ENCODE data around the gene MINDY4. TPM values are rescaled to one million over a fixed set of nuclear protein-coding genes. Genes with fewer than 3 reads are reported as not detected.
A peak's percentile ranks its signal among the peaks of the same experiment; 100 is the strongest.

MINDY4 gene
- total RNA-seq, 4 donors from 2014 or later = 8.4 to 31.1 (median 20.2) TPM

GRCh38 chr7:30776971-30777370, 5.8 kb downstream of the MINDY4 start:
- intact Hi-C loops (cut with DNase I) = no loop called here
- no peak for DNase-seq (ENCODE audit: extremely low spot score)
- H3K4me3 ChIP-seq = no peak overlapping the region
- TF ChIP-seq EP300 (IDR thresholded peaks at IDR 0.05) = no peak
- no peak for TF ChIP-seq CTCF (IDR thresholded peaks at IDR 0.05)
- no peak for TF ChIP-seq POLR2A (IDR thresholded peaks at IDR 0.05; ENCODE audit: low read depth)
- TF ChIP-seq POLR2AphosphoS5 (IDR thresholded peaks at IDR 0.05) = no peak
- peak overlapping the region; percentile 79 to 85 (median 82) for H3K27ac ChIP-seq (replicated peaks in 1 of 4)
- WGBS = 30% methylated on average over 4 of the region's 4 CpGs
- peaks cover 2 to 7% (median 3%) of the 10 kb centered on the region in 4 donors for H3K36me3 ChIP-seq
- peaks cover 23 to 72% (median 63%) of the 10 kb centered on the region in 4 donors for H3K4me1 ChIP-seq
- no peaks in the 10 kb centered on the region for H3K27me3 ChIP-seq
- H3K9me3 ChIP-seq = no peaks in the 10 kb centered on the region

- peaks cover 12 to 61% (median 52%) of the 10 kb centered on the region in 4 donors for H3K4me1 ChIP-seq
- WGBS = 70% methylated on average over 14 of the region's 15 CpGs
- H3K27ac ChIP-seq (replicated peaks in 1 of 4) = peak overlapping the region; percentile 79 to 85 (median 82)
- no peak for DNase-seq (ENCODE audit: extremely low spot score)
- H3K4me3 ChIP-seq = no peak overlapping the region
- no peaks in the 10 kb centered on the region for H3K27me3 ChIP-seq
- no peaks in the 10 kb centered on the region for H3K9me3 ChIP-seq
- TF ChIP-seq EP300 (IDR thresholded peaks at IDR 0.05) = no peak
- peak; percentile 55 to 67 for TF ChIP-seq POLR2AphosphoS5 (IDR thresholded peaks at IDR 0.05)
- peaks cover 12 to 18% (median 17%) of the 10 kb centered on the region in 4 donors for H3K36me3 ChIP-seq
- intact Hi-C loops (cut with DNase I) = no loop called here
Measured at GRCh38 chr7:30778255-30779025, 7.2 kb downstream of the MINDY4 start.

- DNase-seq (ENCODE audit: extremely low spot score) = no peak
- Histone ChIP-seq H3K27ac (replicated peaks in 1 of 4) (peak overlapping the region; percentile 79 to 85 (median 82)), H3K4me3 (no peak overlapping the region), H3K27me3 (no peaks in the 10 kb centered on the region), H3K36me3 (peaks cover 17 to 29% (median 23%) of the 10 kb centered on the region in 4 donors), H3K4me1 (peaks cover 12 to 61% (median 52%) of the 10 kb centered on the region in 4 donors), H3K9me3 (no peaks in the 10 kb centered on the region)
- TF ChIP-seq CTCF (IDR thresholded peaks at IDR 0.05) (no peak), POLR2AphosphoS5 (IDR thresholded peaks at IDR 0.05) (no peak), POLR2A (IDR thresholded peaks at IDR 0.05; ENCODE audit: low read depth) (no peak), EP300 (IDR thresholded peaks at IDR 0.05) (no peak)
- 83% methylated on average over 5 of the region's 5 CpGs for WGBS
- intact Hi-C loops (cut with DNase I) = no loop called here
Measured at GRCh38 chr7:30779574-30779973, 8.4 kb downstream of the MINDY4 start.

GRCh38 chr7:30780941-30781340, 9.7 kb downstream of the MINDY4 start:
- TF ChIP-seq POLR2AphosphoS5 (IDR thresholded peaks at IDR 0.05) = no peak
- no peak for TF ChIP-seq POLR2A (IDR thresholded peaks at IDR 0.05; ENCODE audit: low read depth)
- intact Hi-C loops (cut with DNase I) = no loop called here
- no peak for DNase-seq (ENCODE audit: extremely low spot score)
- WGBS = 26% methylated on average over 3 of the region's 4 CpGs
- H3K4me1 ChIP-seq = peaks cover 12 to 57% (median 51%) of the 10 kb centered on the region in 4 donors
- H3K4me3 ChIP-seq = no peak overlapping the region
- no peaks in the 10 kb centered on the region for H3K27me3 ChIP-seq
- peak overlapping the region in 3 of 4 donors; percentile 5 to 80 (median 18) for H3K27ac ChIP-seq (replicated peaks in 1 of 4)
- H3K36me3 ChIP-seq = peaks cover 17 to 43% (median 31%) of the 10 kb centered on the region in 4 donors
- no peaks in the 10 kb centered on the region for H3K9me3 ChIP-seq

- DNase-seq (ENCODE audit: extremely low spot score) = no peak
- intact Hi-C loops (cut with DNase I) = no loop called here
- no peak overlapping the region for H3K4me3 ChIP-seq
- H3K36me3 ChIP-seq = peaks cover 17 to 59% (median 43%) of the 10 kb centered on the region in 4 donors
- H3K27ac ChIP-seq (replicated peaks in 1 of 4) = no peak overlapping the region
- no peaks in the 10 kb centered on the region for H3K9me3 ChIP-seq
- H3K4me1 ChIP-seq = peaks cover 12 to 50% (median 36%) of the 10 kb centered on the region in 4 donors
- no peaks in the 10 kb centered on the region for H3K27me3 ChIP-seq
- TF ChIP-seq POLR2A (IDR thresholded peaks at IDR 0.05; ENCODE audit: low read depth) (no peak), EP300 (IDR thresholded peaks at IDR 0.05) (no peak), POLR2AphosphoS5 (IDR thresholded peaks at IDR 0.05) (no peak), CTCF (IDR thresholded peaks at IDR 0.05) (no peak)
Measured at GRCh38 chr7:30782690-30783089, 11.5 kb downstream of the MINDY4 start.
